Ecto neural progenitor cell (in vitro differentiated cells): Measurements from ENCODE around the gene DNAJC27.

Experiments used
- DNase-seq: peaks from one replicate; pipeline ENCODE4 v3.0.0-alpha.2; 2018; ENCODE audit warnings: low spot score

Gene DNAJC27

DNA sequence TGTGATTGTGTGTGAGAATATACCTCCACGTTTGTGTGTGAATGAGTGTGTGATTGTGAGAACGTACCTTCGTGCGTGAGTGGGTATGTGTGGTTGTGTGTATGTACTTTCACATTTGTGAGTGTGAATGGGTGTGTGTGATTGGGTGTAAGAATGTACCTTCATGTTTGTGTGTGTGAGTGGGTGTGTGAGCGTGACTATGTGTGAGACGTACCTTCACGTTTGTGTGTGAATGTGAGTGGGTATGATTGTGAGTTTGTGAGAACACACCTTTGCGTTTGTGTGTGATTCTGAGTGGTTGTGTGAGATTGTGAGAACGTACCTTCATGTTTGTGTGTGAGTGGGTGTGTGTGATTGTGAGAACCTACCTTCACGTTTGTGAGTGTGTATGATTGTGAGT is 45.9 kb downstream of the DNAJC27 start:
- no peak for DNase-seq

DNA sequence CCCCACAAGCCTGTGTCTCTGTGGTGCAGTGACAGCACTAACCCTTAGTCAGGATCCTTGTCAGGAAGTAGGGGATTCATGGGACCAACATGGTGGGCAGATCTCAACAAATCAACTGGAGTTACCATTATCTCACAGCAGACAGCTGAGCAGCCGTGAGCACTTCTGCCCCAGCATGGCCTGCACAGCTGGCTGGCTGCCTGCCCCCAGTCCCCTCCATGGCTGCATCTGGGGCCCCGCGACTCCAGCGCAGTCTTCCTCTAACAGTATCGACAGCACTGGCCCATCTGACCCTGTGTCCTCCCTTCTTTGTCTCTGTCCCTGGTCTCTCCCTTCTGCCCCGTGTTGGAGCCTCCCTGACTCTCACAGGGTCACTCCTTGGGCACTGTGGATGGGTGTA is 47.0 kb downstream of the DNAJC27 start:
- DNase-seq: no peak

GRCh38 chr2:24924266-24924665 is 47.5 kb downstream of the DNAJC27 start:
- DNase-seq: no peak

DNA sequence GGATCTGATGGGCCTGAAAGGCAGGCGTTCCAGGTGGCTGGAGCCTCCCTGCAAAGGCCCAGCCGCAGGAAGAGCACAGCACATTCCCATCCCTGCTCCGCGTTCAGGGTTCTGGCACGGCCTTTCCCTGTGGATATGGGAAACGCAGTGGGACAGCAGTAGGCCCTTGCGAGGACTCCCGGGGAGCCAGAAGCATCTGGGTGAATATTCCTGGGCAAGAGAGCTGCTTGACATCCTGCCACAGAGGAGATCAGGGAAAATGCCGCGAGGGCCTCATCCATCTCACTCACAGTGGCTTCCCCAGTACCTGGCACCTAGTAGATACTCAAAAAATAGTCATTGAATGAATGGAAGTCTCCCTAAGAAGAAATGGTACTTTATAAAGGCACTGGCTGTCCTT is 48.6 kb downstream of the DNAJC27 start:
- DNase-seq: no peak

GRCh38 chr2:24922556-24922955 is 49.2 kb downstream of the DNAJC27 start:
- no peak for DNase-seq

GRCh38 chr2:24920809-24921441 is 50.8 kb downstream of the DNAJC27 start:
- DNase-seq: no peak

DNA sequence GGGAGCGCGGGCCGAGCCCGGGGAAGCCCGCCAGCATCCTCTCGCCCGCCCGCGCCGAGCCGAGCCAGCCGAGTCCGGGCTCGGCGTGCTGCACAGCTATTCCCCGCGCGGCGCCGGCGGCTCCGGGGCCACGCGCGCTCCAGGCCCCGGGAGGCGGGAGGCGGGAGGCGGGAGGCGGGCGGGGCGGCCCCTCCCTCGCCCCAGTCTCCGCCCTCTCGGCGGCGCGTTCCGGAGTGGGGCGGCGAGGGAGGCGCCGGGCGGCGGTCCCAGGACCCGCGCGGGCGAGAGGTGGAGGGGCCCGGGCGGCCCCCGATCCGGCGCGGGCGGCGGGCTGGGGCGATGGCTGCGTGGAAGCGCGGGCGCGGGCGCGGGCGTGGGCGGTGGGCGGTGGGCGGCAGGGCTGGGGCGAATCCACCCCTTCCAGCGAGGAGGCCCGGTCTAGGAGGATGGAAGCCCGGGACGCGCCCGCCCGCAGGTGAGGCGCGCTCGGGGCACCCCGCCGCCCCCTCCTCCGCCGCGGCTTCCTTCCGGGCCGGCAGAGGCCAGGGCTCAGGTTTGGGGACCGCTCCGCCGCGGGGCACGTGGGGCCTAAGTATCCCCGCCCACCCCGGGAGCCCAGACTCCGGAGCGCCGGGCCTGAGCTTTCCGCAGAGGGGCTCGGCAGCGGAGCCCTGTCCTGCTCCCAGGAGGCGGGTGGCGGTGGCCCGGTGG is 51.5 kb downstream of the DNAJC27 start, which contains the start of gene ADCY3:
TSS of gene ADCY3 (minus strand) at position 140 of the 711 bp plus-strand sequence. CDS start 1,250 bp downstream, outside the sequence.
- peak; percentile 73 for DNase-seq

DNA sequence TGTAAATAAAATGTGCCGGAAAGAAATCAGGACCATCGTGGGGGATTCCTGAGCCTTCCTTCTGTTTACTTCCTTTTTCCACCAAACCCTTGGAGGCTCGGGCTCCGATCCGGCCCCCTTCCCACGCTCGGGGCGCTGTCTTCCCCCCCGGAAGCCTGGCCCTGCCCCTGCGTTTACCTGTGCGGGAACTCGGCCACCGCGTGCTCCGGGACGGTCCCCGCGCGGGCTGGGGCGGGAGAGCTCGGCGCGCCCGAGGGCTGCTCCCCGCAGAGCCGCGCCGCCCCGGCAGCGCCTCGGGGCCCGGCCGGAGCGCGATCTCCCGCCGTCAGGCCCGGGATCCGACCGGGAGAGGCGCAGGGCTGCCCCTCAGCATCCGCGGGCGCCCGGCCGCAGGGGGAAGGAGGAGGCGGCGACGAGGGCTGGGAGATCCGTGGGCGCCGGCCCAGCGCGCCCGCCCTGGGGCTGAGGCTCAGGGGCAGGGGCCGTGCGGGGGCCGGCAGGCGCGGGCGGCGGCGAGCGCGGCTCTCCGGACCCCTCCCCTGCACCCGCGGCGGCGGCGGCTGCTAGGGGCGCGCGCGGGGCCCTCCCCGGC is 52.2 kb downstream of the DNAJC27 start:
- peak; percentile 64 for DNase-seq

DNA sequence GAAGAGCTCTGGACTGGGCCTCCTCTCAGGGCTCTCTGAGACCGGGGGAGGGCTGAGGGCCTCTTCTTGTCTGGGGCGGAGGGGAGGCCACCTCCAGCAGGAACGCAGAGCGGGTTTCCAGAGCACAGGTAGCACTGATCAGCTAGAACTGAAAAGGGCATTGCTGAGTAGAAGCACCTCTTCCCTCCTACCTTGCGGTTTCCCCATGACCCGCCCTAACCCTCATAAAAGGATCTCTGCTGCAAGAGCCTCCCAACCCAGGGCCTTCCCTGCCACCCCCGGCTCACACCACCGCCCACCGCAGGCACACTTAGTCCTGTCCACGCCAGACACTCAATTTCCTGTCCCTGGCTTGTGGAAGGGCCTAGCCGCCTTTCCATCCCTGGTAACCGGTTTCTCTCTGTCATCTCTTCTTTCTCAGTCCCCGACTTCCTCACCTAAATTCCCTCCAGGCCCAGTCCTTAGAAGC is 52.7 kb downstream of the DNAJC27 start:
- DNase-seq: no peak

- DNase-seq: no peak
Observed at GRCh38 chr2:24918326-24919036, 53.3 kb downstream of the DNAJC27 start.

- DNase-seq: no peak
Observed at GRCh38 chr2:24917731-24918325, 53.9 kb downstream of the DNAJC27 start.

DNA sequence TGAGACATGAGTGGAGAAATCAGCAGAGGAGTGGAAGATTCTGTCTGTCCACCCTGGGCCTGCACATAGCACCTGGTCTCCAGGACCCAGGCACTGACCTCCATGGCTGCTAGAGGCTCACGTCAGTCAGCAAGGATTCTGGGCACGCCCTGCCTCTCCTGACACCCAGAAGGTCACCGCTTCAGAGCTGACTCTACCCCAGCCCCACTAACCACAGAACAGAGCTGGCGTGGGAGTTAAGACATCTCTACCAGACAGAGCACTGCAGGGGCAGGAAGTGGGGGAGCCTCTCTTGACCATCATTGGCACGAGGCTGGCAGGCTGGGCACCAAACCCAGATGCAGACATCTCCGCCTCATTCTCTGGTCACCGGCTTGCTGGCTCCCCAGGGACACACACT is 54.7 kb downstream of the DNAJC27 start:
- no peak for DNase-seq

- DNase-seq: no peak
Observed at GRCh38 chr2:24915796-24916195, 56.0 kb downstream of the DNAJC27 start.

GRCh38 chr2:24915175-24915574 is 56.6 kb downstream of the DNAJC27 start:
- no peak for DNase-seq

DNA sequence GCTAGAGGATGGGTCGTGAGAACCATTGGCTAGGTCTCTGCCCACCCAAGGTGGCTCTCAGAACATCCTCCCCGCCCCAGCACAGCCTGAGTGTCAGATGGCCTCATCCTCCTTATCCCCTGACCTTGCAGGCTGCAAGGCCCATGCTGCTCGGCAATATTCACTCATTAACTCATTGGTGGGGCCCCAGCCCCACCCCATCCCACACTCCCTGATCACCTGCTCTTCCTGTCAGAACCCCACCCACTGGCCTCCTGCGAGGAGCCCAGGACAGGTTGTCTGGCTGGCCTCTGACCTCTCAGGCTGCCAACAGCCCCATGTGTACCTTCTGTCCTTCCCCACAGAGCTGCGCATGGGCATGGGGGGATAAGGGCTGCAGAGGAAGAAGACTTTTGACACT is 57.0 kb downstream of the DNAJC27 start:
- no peak for DNase-seq

GRCh38 chr2:24913911-24914310 is 57.8 kb downstream of the DNAJC27 start:
- no peak for DNase-seq

DNA sequence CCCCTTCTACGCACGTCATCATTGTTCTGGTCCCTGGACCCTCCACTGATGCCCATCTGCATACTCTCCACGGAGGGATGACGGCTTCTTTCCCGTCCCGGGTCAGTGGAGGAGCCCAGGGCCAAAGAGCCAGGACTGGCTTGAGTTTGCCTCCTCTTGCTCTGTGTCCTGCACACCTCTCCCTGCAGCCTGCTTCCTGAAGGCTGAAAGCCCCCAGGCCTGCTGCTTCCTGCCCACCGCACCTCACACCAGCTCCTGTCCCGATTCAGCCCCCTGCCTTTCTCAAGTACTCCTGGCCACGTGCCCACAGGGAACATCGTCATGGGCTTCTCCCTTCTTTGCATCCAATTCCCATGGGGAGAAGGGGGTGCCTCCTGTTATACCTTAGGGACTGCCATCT is 58.8 kb downstream of the DNAJC27 start:
- no peak for DNase-seq

DNA sequence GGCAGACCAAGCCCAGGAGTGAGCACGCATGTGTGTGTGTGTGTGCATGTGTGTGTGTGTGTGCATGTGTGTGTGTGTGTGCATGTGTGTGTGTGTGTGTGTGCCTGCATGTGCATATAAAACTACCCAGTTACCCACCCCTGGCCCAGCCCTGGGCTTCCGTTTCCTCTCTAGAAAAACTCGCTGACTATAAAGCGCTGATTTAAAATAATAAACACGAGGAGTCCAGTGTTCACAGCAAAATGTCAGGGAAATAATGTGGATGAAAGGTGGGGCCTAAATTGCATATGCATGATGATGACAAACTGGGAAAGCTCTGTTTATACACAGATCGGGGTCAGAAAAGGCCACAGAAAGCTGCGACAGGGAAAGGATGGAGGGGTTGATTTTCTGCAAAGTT is 59.2 kb downstream of the DNAJC27 start:
- DNase-seq: no peak

- no peak for DNase-seq
Observed at GRCh38 chr2:24910245-24910644, 61.5 kb downstream of the DNAJC27 start.

DNA sequence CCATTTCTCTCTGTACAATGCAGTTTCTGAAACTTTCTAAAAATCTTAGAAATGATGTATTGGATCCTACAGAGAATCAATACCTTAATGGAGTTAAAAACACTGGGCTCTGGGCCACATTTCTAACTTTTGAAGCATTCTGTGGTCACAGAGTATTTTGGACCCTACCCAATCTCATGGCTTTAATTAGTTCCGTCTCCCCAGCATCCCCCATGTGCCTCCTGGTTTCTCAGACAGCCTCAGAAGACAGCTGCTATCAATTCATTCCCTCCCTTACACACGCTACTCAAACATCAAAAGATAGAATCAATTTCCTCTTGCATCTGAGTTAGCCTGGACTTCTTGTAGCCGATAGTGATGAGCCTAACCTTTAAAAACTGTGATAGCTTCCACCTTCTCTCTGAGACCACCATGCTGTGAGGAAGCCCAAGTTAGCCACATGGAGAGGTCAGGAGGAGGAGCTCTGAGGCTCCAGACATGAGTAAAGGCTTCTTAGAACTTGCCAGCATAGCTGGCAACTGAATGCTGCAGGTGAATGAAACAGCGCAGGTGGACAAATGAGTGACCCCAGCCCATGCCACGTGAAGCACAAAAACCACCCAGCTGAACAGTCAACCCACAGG is 62.1 kb downstream of the DNAJC27 start:
- no peak for DNase-seq

DNA sequence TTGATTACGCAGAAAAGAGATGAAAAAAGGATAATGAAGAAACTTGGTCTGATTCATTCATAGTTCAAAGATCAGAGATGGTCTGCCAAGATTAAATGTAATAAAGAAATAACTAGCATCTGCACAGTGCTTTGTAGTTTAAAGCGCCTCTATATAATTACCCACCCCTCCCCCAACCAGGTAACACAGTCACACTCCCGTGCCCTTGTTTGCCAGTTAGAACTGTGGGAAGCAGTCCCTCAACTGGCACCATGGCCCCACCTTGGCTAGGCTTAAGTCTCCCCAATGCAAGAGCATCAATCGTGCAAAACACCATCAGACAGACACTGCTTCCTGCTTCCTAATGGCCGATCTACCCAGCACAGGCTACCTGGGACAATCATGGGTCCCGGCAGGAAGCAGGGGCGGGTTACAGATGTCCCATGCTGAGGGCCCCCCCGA is 63.3 kb downstream of the DNAJC27 start:
- no peak for DNase-seq

- DNase-seq: no peak
Observed at GRCh38 chr2:24907116-24907515, 64.6 kb downstream of the DNAJC27 start.
